GM10248 (cell line): ENCODE measurements around the gene ZSWIM1.

Experiments used
- CTCF ChIA-PET: fragments of 300-600 bp; sonication (Branson Sonifier 250); formaldehyde crosslinking; extraction: SDS; loops from one replicate; lab custom pipeline; 2021; ENCODE audit warnings: antibody characterized with exemption; lab: Yijun Ruan, JAX
- POLR2A ChIA-PET: fragments of 350-650 bp; sonication (Branson Sonifier 250); formaldehyde crosslinking; extraction: SDS; loops from one replicate; lab custom pipeline; 2020; ENCODE audit warnings: antibody characterized with exemption; lab: Yijun Ruan, JAX
- DNase-seq: peaks from one replicate; pipeline ENCODE4 v3.0.0; 2012; ENCODE audit errors: extremely low spot score
- TF ChIP-seq, protein P1 (sequence below): IDR thresholded peaks from 2 replicates; pipeline ENCODE4 v1.5.1; 2012; ENCODE audit warnings: mild to moderate bottlenecking, low read depth; ENCODE audit errors: extremely low read depth, missing control alignments, control extremely low read depth

The ZSWIM1 gene

DNA sequence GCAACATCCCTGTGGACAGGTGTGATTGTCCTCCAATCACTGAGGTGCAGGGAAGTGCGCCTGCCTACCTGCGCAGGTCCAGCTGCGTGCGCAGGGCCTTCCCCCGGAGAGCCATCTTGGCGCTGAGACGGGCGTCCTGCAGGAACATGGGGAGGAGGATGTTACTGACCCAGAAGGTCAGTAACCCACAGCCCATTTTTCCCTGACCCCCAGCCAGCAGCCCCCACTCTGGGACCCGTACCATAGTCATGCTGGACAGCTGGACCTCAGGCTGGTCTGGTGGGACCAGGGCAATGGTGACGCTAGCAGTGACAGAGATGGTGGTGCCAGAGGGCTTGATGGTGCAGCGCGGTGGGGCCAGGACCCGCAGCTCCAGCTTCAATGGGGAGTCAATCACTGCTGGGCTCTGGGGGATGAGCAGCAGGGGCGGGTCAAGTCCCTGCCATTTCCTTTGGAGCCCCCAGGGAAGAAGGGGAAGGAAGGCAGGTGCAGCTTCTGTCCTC lies 21.2 kb downstream of the ZSWIM1 start:
- DNase-seq: no peak
- TF ChIP-seq, protein P1, sequence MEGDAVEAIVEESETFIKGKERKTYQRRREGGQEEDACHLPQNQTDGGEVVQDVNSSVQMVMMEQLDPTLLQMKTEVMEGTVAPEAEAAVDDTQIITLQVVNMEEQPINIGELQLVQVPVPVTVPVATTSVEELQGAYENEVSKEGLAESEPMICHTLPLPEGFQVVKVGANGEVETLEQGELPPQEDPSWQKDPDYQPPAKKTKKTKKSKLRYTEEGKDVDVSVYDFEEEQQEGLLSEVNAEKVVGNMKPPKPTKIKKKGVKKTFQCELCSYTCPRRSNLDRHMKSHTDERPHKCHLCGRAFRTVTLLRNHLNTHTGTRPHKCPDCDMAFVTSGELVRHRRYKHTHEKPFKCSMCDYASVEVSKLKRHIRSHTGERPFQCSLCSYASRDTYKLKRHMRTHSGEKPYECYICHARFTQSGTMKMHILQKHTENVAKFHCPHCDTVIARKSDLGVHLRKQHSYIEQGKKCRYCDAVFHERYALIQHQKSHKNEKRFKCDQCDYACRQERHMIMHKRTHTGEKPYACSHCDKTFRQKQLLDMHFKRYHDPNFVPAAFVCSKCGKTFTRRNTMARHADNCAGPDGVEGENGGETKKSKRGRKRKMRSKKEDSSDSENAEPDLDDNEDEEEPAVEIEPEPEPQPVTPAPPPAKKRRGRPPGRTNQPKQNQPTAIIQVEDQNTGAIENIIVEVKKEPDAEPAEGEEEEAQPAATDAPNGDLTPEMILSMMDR: no peak
- ChIA-PET POLR2A (interaction anchor here (1.5 kb wide), 2 partner anchors 9 to 10 kb away, joined by 7 read pairs; no protein-coding TSS in a partner anchor), CTCF (interaction anchor here (0.8 to 1.9 kb wide), 3 partner anchors 9 to 539 kb away, joined by 3 to 8 read pairs (median 3); partner anchors contain the start of gene SYS1)

DNA sequence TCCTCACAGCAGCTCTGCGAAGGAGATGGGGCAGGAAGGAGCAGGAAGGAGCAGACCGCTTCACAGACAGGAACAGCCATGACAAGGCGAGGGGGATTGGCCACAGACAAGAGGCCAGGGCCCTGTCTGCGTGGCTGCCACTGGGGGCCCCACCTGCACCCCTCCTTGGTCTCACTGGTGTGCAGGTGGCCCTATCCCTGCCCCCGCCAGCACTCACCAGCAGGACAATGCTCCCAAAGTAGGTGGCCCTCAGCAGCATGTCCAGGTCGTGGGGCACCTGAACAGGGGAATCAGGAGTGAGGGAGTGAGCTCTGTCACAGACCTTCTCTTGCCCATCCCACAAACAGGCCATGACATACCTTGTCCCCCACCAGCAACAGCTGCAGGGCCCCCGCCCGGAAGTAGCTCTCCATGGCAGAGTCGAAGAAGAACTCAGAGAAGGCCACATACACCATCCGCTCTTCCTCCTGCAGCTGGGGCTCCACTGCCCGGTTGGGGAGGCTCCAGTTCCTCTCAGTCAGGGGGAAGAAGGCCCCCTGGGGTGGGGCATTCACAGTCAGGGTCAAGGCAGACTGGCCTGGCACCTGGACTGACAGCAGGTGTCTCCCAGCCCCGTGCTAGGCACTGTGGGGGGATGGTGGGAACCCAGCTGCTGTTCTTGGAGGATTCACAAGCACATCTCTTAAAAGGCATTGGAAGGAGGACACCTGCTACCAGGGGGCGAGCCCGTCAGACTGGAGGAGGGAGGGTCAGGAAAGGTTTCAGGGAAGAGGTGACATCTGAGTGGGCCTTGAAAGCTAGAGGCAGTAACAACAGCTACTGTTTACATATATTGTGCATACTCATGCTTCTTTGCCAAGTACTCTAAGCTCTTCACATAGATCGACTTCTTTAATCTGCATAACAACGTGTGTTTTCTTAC lies 23.8 kb downstream of the ZSWIM1 start:
- CTCF ChIA-PET: interaction anchor here (0.8 to 2.0 kb wide), 7 partner anchors 8 to 105 kb away, joined by 3 to 9 read pairs (median 3); partner anchors contain the start of genes CTSA, NEURL2 and PCIF1
- POLR2A ChIA-PET: interaction anchor here (0.9 to 2.0 kb wide), 2 partner anchors 12 to 67 kb away, joined by 3 to 6 read pairs; partner anchors contain the start of gene ZNF335
- TF ChIP-seq, protein P1: no peak
- DNase-seq: no peak

DNA sequence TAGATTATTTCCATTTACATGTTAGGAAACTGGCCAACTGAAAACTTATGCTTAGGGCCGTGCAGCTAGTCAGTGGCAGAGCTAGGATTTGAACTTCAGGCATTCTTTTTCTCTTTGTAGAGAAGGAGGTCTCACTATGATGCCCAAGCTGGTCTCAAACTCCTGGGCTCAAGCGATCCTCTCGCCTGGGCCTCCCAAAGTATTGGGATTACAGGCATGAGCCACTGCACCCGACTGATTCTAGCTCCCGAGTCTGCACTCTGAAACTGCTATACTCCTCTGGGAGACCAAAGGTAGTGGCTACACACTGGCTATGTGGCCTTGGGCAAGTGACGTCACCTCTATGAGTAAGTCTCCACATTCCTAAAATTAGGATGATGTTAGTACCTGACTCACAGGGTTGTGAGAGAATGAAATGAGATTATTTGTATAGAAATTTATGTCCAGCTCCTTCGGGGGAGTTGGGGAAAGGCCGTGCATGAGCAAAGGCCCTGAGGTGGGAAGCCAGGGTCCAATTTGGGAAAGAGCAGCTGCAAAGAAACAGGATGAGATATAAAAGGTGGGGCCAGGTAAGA lies 24.6 kb downstream of the ZSWIM1 start:
- DNase-seq: no peak
- TF ChIP-seq, protein P1: no peak
- POLR2A ChIA-PET: interaction anchor here (0.9 to 2.0 kb wide), 2 partner anchors 12 to 66 kb away, joined by 3 to 6 read pairs; partner anchors contain the start of gene ZNF335
- CTCF ChIA-PET: interaction anchor here (0.8 to 2.0 kb wide), 6 partner anchors 9 to 106 kb away, joined by 3 to 9 read pairs (median 4); partner anchors contain the start of genes CTSA, NEURL2 and PCIF1

DNA sequence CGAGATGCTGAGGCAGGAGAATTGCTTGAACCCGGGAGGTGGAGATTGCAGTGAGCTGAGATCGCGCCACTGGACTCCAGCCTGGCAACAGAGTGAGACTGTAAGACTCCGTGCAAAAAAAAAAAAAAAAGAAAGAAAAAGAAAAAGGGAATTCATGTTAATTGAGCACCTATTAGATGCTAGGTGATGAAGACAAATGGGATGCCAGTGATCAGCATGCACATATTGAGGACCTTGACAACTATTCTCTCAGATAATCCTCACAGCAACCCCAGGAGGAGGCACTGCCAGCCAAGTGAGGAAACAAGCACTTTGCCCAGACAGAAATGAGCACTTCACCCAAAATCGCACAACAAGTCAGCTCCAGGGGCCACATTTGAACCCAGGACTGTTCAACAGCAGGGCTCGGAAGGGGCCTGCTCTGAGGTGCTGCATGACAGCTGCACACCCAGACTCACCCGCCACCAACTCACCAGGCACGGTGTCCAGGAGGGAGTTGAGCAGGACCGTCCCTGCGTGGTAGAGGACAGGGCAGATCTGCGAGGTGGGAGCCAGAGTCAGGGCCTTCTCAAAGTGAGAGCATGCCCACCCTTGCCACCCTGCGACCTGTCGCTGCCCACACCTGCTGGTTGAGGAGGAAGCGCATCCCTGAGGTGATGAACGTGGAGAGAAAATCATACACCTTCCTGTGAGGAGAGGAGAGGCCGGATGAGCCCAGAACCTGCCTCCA lies 26.4 kb downstream of the ZSWIM1 start:
- DNase-seq: no peak
- TF ChIP-seq, protein P1: no peak
- ChIA-PET POLR2A (interaction anchor here (0.7 kb wide), 1 partner anchor 21 kb away, joined by 6 read pairs; no protein-coding TSS in a partner anchor), CTCF (interaction anchor here (0.6 to 1.7 kb wide), 5 partner anchors 10 to 107 kb away, joined by 3 read pairs; partner anchors contain the start of gene ZSWIM1)

DNA sequence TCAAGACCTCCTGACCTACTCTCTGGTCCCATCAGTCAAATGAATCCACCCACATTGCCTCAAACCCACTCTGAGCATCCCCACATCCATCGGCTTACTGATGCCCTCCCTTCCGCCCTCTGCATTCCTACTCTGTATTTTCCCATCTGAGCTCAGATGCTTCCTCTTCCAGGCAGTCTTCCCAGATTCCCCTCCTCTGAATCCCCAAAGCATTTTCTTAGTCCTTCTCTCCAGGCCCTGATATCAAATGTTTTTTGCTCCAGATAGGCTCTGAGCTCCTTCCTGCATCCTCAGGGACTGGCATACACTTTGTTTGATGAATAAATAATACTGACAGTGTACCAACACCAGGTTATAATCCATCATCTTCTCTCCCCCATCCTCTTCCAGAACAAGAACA lies 27.1 kb downstream of the ZSWIM1 start:
- no peak for DNase-seq
- POLR2A ChIA-PET: no interaction called here
- TF ChIP-seq, protein P1: no peak
- CTCF ChIA-PET: interaction anchor here (0.9 to 1.7 kb wide), 3 partner anchors 9 to 27 kb away, joined by 3 read pairs; partner anchors contain the start of gene ZSWIM1
